PC-9 (cell line): ENCODE results near the gene TK2. TPM values are rescaled to one million over a fixed set of nuclear protein-coding genes. Genes with fewer than 3 reads are reported as not detected.

Experiments used
- BruUV-seq: library from RNA; stranded (reverse); fragments of 400-500 nt; replicated peaks from 2 replicates; lab custom pipeline; 2021; lab: Mats Ljungman, UMichigan
- CTCF ChIA-PET: fragments of 300-600 bp; sonication (Branson Sonifier 250); formaldehyde crosslinking; loops from one replicate; lab custom pipeline; 2022; ENCODE audit warnings: antibody characterized with exemption; lab: Charles Lee
- POLR2A ChIA-PET: fragments of 300-600 bp; sonication (Branson Sonifier 250); formaldehyde crosslinking; loops from one replicate; lab custom pipeline; 2022; ENCODE audit warnings: antibody characterized with exemption; ENCODE audit not compliant: unreplicated experiment; lab: Charles Lee
- DNase-seq, 2 experiments: peaks; one replicate each; pipeline versions ENCODE4 v3.0.0 to v3.0.0-alpha.2; 2015 to 2022; ENCODE audit warnings: mixed read lengths in 1 of 2
- H2AFZ ChIP-seq: fragments of 200-600 bp; sonication (generic); 2 replicates; pipeline ENCODE4 v1.8.1; 2017; ENCODE audit warnings: antibody characterized with exemption
- H3F3A ChIP-seq: fragments of 200-600 bp; sonication (generic); 2 replicates; pipeline ENCODE4 v1.8.1; 2017; ENCODE audit warnings: antibody characterized with exemption, mild to moderate bottlenecking, low read depth; ENCODE audit not compliant: insufficient read depth
- H3K27ac ChIP-seq: fragments of 200-600 bp; sonication (generic); 2 replicates; pipeline ENCODE4 v1.6.1; 2016; ENCODE audit warnings: mixed run types
- H3K27me3 ChIP-seq: fragments of 200-600 bp; sonication (generic); 2 replicates; pipeline ENCODE4 v1.6.1; 2016; ENCODE audit warnings: low read depth, mixed run types; ENCODE audit not compliant: insufficient read depth
- H3K36me3 ChIP-seq: fragments of 200-600 bp; sonication (generic); 2 replicates; pipeline ENCODE4 v1.6.1; 2016; ENCODE audit warnings: low read depth, mixed run types
- H3K4me1 ChIP-seq: fragments of 200-600 bp; sonication (generic); replicated peaks from 2 replicates; pipeline ENCODE4 v1.6.1; 2016; ENCODE audit warnings: mixed run types; ENCODE audit not compliant: insufficient read depth
- H3K4me2 ChIP-seq: fragments of 200-600 bp; sonication (generic); 2 replicates; pipeline ENCODE4 v1.6.1; 2017; ENCODE audit warnings: mixed run types
- H3K4me3 ChIP-seq: fragments of 200-600 bp; sonication (generic); 2 replicates; pipeline ENCODE4 v1.6.1; 2016; ENCODE audit warnings: mixed run types
- H3K79me2 ChIP-seq: fragments of 200-600 bp; sonication (generic); 2 replicates; pipeline ENCODE4 v1.6.1; 2017; ENCODE audit warnings: low read depth, mixed run types
- H3K9me2 ChIP-seq: fragments of 200-600 bp; sonication (generic); 2 replicates; pipeline ENCODE4 v1.8.1; 2017; ENCODE audit warnings: mild to moderate bottlenecking; ENCODE audit not compliant: insufficient read depth
- H3K9me3 ChIP-seq: fragments of 200-600 bp; sonication (generic); 2 replicates; pipeline ENCODE4 v1.8.1; 2016; ENCODE audit warnings: low read depth; ENCODE audit not compliant: insufficient read depth
- H4K20me1 ChIP-seq: fragments of 200-600 bp; sonication (generic); 2 replicates; pipeline ENCODE4 v1.8.1; 2017; ENCODE audit not compliant: insufficient read depth
- EZH2 ChIP-seq: fragments of 200-600 bp; sonication (generic); IDR thresholded peaks from 2 replicates; pipeline ENCODE4 v1.8.0; 2017; ENCODE audit warnings: antibody characterized with exemption, low read depth
- intact Hi-C: fragments of 100-400 bp; cut with micrococcal nuclease; formaldehyde crosslinking; loops from one replicate; pipeline ENCODE4 v1.10.0; 2022; ENCODE audit not compliant: unreplicated experiment
- total RNA-seq: library from RNA; stranded (reverse); gene quantifications from 2 replicates; pipeline ENCODE4 v1.2.3, GENCODE V29; 2021
- TF ChIP-seq, protein P1 (sequence below): fragments of 200-600 bp; sonication (generic); conservative IDR thresholded peaks from 2 replicates; pipeline ENCODE4 v1.6.1; 2017; ENCODE audit warnings: mixed run types, antibody characterized with exemption, mild to moderate bottlenecking, moderate library complexity

Gene TK2
- total RNA-seq, 1 experiment from 2014 or later = 20.1 TPM

DNA sequence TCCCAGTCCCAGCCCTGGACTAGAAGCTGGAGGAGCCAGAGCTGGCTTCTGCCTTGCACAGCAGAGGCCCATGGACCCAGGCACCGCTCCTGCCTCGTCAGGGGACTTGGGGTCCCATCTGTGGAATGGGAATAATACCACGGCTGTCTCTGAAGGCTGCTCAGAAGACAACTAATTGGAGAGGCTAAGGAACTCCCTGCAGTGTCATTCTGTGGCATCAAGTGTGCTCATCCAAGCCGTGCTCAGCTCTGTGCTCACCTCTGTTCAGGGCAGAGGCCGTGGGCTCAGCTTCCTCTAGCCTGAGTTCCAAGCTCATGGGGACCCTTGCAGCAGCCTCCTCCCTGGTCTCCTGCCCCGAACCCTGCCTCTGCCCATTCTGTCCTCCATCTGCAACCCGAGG, 91.1 kb downstream of the TK2 start:
- H3K27me3 ChIP-seq = no peaks in the 10 kb centered on the region
- no TSS peak for BruUV-seq
- H3K4me1 ChIP-seq = peaks cover 3% of the 10 kb centered on the region; the same call in 1 of the 2 replicates
- H3K79me2 ChIP-seq = no peaks in the 10 kb centered on the region
- no peaks in the 10 kb centered on the region for H3F3A ChIP-seq
- CTCF ChIA-PET = no interaction called here
- no peaks in the 10 kb centered on the region for H3K36me3 ChIP-seq
- no peak overlapping the region for H3K4me3 ChIP-seq
- POLR2A ChIA-PET = no interaction called here
- H3K9me3 ChIP-seq = no peaks in the 10 kb centered on the region
- H2AFZ ChIP-seq = no peak overlapping the region
- H4K20me1 ChIP-seq = no peaks in the 10 kb centered on the region
- TF ChIP-seq, protein P1, sequence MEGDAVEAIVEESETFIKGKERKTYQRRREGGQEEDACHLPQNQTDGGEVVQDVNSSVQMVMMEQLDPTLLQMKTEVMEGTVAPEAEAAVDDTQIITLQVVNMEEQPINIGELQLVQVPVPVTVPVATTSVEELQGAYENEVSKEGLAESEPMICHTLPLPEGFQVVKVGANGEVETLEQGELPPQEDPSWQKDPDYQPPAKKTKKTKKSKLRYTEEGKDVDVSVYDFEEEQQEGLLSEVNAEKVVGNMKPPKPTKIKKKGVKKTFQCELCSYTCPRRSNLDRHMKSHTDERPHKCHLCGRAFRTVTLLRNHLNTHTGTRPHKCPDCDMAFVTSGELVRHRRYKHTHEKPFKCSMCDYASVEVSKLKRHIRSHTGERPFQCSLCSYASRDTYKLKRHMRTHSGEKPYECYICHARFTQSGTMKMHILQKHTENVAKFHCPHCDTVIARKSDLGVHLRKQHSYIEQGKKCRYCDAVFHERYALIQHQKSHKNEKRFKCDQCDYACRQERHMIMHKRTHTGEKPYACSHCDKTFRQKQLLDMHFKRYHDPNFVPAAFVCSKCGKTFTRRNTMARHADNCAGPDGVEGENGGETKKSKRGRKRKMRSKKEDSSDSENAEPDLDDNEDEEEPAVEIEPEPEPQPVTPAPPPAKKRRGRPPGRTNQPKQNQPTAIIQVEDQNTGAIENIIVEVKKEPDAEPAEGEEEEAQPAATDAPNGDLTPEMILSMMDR = no peak
- no peak for TF ChIP-seq EZH2
- intact Hi-C loops = no loop called here
- no peaks in the 10 kb centered on the region for H3K9me2 ChIP-seq
- no peak for DNase-seq
- no peak overlapping the region for H3K27ac ChIP-seq
- H3K4me2 ChIP-seq = no peak overlapping the region

- H4K20me1 ChIP-seq = no peaks in the 10 kb centered on the region
- no peak for TF ChIP-seq EZH2
- TF ChIP-seq, protein P1 = no peak
- H3K36me3 ChIP-seq = no peaks in the 10 kb centered on the region
- no TSS peak for BruUV-seq
- no peak overlapping the region for H3K4me2 ChIP-seq
- intact Hi-C loops = no loop called here
- CTCF ChIA-PET = interaction anchor here (0.6 kb wide), 1 partner anchor 62 kb away, joined by 3 read pairs; no protein-coding TSS in a partner anchor
- H2AFZ ChIP-seq = no peak overlapping the region
- no peak for DNase-seq
- H3K9me3 ChIP-seq = no peaks in the 10 kb centered on the region
- H3K79me2 ChIP-seq = no peaks in the 10 kb centered on the region
- H3K27ac ChIP-seq = no peak overlapping the region
- POLR2A ChIA-PET = no interaction called here
- H3K4me3 ChIP-seq = no peak overlapping the region
- H3K4me1 ChIP-seq = peaks cover 3% of the 10 kb centered on the region; the same call in 1 of the 2 replicates
- no peaks in the 10 kb centered on the region for H3K27me3 ChIP-seq
- no peaks in the 10 kb centered on the region for H3F3A ChIP-seq
- H3K9me2 ChIP-seq = no peaks in the 10 kb centered on the region
Measured at GRCh38 chr16:66458292-66458691, 91.6 kb downstream of the TK2 start.

Other genes starting within 250 kb of the TK2 start
- 2.4 and 3.6 TPM in 2 replicates for gene CDH5, start 183.4 kb downstream of the TK2 start, total RNA-seq
- gene BEAN1, start 122.8 kb downstream of the TK2 start, total RNA-seq = 0.37 and 0.48 TPM in 2 replicates
- gene CKLF, start 2.5 kb upstream of the TK2 start, total RNA-seq = 77.1 and 86.4 TPM in 2 replicates
- 6.1 and 9.4 TPM in 2 replicates for gene CMTM1, start 16.3 kb upstream of the TK2 start, total RNA-seq
- 0.65 TPM in 1 of 2 replicates, not detected in the other for gene CMTM2, start 29.3 kb upstream of the TK2 start, total RNA-seq
- 32.0 and 33.1 TPM in 2 replicates for gene CMTM3, start 54.6 kb upstream of the TK2 start, total RNA-seq
- 81.3 and 105 TPM in 2 replicates for gene CMTM4, start 146.6 kb upstream of the TK2 start, total RNA-seq
- gene DYNC1LI2, start 201.5 kb upstream of the TK2 start, total RNA-seq = 92.7 and 109 TPM in 2 replicates